GM19023 (cell line): Measurements from ENCODE around the gene ERG.

Source experiments
- ATAC-seq: cut with Tn5 transposase; IDR thresholded peaks from one replicate; pipeline ENCODE4 v1.9.1; 2021; ENCODE audit warnings: mild to moderate bottlenecking, moderate library complexity; ENCODE audit not compliant: unreplicated experiment

The ERG gene

DNA sequence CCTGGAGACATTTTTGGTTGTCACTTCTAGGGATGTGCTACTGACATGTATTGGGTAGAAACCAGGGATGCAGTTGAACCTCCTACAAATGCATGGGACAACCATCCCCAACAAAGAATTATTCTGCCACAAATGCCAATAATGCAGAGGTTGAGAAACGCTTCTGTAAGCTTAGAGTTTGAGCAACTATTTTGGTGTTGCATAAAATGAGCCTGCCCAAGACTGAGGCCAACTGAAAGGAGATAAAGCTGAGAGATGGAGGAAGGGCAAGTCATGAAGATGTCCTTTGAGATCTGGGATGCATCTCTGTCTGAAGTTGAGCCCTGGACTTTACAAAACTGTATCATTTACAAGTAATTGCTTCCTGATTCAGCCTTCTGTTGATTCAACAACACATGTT lies 134.6 kb downstream of the ERG start:
- ATAC-seq, result no peak

DNA sequence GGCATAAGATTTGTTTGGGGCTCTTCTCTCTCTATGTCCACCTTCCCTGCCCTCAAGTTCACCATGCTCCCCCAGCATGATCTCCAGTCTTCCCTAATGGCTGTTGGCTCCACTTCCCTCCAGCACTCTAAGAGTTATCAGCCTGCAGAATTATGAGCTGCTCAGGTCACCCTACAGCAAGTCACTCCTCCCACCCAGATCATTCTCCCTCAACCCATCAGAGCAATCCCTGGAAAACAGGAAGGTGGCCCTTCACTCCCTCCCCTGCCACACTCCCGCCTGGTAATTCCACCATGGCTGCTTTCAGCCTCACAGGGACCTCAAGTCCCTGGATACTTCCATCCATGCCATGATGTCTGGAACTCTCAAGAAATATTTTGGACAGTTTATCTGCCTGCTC lies 137.0 kb downstream of the ERG start:
- ATAC-seq, result no peak

DNA sequence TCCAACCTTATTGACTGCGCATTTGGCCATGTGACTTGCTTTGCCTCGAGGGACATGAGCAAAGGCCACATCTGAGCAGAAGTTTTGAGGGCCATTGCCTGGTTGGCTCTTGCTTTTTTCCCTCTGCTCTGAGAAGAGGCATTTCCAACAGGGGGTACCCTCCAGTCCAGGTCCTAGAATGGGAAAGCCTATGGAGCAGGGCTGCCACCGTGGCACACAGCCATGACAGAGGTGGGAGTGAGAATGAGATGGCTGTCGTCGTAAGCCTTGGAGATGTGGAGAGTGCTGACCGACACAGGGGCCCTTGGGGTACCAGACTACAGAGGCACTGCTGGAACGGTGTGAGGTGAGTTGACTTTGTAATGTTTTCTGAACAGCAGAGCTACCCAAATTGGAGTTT lies 138.4 kb downstream of the ERG start:
- no peak for ATAC-seq

DNA sequence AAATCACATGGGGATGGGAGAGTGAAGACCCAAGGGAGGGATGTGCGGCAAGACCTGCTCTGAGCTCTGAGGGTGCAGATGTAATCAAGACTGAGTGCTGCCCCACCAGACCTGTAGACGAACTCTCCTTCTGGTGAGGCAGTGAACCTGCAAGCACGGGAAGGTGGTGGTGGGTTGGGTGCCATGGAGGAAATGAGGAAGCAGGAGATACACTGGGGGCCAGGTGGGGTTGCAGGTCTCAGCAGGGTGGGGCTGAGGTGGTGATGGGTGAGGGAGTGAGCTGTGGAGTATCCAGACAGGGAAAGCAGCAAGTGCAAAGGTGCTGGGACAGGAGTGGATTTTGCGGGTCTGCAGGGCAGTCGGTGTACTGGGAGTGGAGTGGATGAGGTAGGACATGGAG lies 139.2 kb downstream of the ERG start:
- no peak for ATAC-seq

DNA sequence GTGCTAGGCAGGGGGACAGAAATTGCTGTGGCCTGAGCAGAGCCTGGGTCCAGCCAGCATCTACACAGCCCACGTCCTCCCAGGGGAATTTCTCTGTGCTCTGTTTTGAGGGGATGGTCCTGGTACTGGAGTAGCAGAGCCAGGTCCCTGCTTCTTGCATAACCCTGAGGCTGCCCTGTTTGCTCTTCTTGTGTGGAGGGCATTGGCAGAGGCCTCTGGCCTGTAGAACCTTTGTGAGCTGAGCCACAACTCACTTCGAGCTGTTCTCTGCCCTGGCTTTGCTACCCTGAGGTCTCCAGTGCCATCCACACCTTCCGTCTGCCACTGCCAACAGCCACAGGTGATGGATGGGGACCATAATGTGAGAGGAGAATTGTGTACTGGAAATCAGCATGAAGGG lies 139.6 kb downstream of the ERG start:
- no peak for ATAC-seq

DNA sequence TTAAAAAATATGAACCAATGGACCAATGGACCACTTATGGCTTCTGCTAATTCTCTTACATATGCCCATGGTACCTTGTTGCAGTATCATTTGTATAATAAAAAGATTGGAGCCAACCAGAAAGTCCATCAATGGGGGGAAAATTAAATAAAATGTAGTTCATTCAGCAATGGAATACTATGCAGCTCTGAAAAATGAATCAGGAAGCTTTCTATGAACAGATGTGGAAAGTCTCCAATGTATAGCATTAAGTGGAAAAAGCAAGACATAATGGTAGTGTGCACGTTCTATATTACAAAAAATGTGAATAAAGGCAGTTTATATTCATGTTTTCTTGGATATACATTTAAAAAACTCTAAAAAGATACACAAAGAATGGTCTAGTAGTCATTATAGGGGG lies 140.2 kb downstream of the ERG start:
- no peak for ATAC-seq

DNA sequence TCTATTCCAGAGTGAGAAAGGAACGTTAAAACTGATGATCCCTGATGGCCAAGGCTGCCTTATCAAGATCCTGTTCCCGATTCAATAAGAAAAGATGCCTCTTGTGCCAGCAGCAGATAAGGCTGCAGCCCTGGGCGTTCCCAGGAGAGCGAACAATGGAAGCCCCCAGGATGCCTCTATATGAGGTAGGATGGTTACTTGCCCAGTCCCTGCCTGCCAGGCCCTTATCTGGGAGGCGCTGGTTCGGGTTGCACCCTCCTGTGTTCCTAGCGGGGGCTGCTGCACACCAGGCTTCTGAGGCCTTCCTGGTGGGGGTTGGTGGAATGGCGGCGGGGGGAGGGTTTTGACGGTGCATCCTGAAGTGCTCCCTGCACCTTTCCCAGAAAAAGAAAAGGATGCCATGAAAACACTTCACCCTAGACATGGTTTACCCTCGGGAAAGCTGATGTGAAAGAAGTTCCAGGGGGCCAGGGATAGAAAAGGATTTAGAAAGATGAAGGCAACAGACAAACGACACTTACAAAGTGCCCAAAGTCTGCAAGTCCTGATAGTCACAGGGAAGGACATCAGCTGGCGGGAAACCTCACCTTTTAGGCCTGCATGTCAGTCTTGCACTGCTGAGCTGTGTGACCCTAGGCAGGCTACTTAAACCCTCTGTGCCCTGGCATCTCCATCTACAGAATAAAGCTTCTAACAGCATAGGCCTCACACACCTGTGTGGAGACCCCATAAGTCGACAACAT lies 141.2 kb downstream of the ERG start:
- ATAC-seq, result no peak

DNA sequence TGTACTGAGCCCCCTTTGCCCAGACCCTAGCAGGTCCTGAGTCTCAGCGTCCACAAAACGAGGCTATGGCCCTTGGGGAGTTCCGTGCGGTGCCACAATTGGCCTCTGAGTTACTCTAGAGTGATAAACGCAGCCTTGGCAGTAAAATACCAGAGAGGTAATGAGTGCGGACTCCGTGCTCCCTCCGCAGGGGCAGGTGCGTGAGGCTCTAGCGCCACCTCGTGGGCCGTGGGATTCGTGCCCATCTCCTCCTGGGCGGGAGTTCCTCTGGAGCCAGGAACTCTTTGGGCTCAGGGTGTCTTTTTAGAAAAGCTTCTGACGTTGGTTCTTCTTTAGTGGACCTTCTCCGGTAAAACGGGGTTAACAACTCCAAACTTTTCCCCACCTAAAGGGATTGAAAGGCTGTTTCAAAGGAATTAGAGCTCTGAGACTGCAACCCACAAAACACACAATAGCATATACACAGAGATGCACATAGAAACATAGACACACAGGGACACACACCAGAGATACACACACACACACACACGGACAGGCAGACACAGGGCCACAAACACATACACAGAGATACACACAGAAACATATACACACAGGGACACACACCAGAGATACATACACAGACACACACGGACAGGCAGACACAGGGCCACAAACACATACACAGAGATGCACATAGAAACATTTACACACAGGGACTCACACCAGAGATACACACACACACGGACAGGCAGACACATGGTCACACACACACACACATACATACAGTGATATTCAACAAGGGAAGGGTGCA lies 142.1 kb downstream of the ERG start:
- ATAC-seq, result peak; percentile 56

DNA sequence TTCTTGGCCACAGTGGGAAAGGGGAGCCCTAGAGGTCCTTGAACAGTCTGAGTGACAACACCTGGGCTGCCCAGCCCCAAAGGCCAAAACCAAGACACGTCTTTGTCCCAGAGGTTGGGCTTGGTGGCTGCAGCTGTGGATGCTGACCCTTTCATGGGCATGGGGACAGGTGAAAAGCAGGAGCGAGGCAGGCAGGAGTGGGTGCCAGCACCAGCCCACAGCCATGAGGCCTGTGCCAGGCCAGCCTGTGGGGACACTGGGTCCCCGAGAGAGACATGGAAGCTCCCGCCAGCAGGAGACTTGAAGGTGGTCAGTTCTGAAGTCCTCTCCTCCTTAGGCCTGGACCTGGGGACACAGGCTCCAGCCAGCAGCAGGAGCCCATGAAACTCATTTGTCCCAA lies 142.9 kb downstream of the ERG start:
- ATAC-seq, result no peak

DNA sequence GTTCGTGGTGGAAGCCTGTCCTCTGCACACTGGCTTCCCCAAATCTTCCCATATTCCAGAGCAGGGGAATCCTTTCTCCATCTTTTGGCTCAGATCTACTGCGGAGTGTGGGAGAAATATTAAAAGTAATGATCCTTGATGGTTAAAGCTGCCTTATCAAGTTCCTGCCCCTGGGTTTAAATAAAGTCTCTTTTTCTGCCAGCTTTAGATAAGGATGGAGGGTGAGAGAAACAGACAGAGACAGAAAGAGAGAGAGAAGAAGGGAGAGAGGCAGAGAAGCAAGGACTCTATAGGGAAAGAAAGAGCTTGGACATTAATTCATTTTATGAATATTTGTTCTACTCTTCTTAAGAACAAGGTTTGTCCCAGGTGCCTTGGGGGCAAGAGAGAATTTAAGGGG lies 143.5 kb downstream of the ERG start:
- no peak for ATAC-seq

DNA sequence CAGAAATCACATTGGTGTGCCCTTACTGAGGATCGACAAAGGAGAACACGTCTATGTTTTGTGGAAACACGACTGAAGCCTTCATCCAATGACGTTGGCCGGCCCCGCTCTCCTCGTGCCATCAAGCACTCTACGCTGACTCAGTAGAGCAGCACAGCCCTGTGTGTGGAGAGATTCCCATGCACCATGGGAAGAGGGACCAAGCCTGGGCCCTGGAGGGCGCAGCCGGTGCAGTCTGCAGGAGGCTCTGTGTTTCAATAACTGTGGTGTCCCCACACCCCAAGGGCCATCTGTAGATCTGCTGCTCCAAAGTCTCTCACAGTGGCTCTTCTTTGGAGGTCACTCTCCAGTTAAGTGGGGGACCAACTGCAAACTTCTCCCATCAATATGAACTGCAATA lies 144.0 kb downstream of the ERG start:
- no peak for ATAC-seq

DNA sequence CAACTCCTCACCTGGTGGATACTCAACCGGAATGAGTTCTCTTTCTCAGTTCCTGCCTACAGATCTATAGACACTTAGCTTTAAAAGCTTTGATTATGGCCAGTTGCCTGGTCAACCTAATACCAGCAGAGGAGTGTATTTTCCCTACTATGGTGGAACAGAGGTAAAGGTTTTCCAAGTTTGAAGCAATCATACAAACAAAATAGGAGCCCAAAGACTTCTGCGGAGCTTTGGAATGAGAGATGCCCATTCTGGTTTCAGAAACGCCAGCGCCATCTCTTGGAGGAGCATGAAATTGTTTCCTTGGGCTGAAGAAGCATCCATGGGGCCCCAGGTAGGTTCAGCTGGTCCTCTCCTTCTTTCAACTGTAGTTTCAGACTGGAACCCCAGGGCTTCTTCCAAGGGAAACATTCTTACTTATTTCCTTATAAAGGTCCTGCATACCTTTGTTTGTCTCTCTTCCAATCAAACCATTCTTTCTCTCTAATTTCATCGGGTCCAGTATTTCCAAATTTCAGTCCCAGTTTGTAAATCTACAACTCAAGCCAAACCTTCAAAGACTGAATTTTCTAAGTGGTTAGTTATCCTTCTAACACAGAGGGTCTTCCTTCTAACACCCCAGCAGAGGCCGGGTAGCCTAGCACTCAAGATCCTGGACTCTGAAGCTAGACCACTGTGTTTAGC lies 145.6 kb downstream of the ERG start:
- no peak for ATAC-seq

DNA sequence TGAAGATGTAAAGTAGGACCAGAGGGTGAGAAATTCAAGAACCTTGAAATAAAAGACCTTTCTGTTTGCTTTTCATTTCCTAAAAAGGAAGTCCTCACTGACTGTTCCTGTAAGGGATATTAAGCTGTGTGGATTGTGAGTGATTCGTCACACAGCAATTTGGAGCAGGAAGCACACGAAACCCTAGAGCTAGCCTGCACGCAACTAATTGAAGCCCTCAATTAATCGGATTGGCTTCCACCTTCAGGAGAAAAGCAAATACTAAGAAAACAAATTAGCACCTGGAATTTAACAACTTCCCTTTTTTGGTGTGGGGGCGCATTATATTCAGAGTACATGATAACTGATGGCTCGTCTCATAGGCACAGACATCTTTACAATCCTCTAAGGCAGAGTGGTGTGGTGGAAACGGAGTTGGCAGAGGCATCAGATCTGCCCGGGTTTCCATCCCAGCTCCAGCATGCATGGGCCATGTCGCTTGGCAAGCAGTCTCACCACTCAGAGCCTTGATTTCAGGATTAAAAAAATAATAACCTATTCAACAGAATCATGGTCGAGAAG lies 146.2 kb downstream of the ERG start:
- ATAC-seq, result no peak

DNA sequence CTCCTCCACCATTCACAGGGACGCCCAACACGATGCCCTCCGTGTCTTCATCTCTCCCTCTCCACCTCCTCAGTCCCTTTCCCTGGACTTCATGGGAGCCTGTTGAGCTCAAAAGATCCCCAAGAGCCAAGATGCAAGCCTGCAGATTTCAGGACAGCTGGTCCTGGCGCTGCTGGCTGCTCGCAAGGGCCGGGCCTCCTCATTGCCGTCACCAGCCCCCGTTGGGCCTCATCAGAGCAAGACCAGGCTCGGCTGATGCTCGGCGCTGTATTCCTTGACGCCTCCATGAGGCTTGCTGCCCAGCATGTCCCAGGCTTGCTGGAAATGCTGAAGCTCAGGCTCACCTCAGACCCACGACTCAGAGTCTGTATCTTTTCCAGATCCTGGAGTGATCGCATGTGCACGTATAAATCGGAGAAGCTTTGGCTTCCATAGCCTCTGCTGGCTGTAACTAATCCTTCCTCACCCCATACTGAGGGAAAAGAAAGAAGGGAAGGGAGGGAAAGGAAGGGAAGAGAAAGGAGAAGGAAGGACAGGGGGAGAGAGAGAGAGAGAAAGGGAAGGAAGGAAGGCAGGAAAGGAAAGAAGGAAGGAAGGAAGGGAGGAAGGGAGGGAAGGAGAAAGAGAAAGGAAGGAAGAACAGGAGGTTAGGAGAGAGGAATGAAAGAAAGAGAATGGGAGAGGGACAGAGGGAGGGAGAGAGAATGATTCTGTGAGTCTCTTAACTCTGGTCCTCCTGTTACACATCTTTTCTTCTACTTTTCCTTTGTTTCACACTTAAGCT lies 146.9 kb downstream of the ERG start:
- no peak for ATAC-seq

DNA sequence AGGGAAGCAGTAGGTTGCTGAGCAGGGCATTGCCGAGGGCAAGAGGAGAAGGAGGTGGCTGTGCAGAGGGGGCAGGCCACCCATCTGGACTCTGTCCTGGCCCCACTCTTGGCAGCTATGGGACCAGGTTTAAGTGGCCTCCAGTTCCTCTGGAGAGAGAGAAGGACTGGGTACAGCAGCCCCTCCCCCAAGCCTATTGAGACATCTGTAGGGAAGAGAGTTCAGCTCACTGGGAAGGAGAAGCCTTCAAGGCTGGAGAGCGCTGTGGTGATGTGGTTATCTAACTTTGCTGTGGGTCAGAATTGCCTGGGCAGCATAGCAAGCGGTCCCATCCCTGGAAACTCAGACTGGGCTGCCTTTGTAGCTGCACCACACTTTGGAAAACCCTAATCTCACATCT lies 147.6 kb downstream of the ERG start:
- no peak for ATAC-seq

DNA sequence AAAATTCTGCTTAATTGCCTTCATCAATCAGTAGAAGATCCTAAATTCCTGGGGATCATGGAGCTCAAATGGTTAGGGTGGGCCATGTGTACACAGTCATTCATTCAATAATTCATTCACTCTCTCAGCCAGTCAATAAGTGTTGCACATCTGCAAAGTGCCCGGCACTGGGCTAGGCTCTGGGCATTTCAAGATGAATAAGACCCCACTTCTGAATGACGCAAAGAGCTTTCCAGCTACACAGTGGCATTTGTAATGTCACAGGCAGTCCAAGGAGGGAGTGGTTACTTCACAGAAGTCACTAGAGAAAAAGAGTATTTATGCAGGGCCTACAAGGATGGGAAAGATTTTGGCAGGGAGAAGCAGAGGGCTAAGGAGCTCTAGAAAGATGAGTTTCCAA lies 148.3 kb downstream of the ERG start:
- no peak for ATAC-seq

DNA sequence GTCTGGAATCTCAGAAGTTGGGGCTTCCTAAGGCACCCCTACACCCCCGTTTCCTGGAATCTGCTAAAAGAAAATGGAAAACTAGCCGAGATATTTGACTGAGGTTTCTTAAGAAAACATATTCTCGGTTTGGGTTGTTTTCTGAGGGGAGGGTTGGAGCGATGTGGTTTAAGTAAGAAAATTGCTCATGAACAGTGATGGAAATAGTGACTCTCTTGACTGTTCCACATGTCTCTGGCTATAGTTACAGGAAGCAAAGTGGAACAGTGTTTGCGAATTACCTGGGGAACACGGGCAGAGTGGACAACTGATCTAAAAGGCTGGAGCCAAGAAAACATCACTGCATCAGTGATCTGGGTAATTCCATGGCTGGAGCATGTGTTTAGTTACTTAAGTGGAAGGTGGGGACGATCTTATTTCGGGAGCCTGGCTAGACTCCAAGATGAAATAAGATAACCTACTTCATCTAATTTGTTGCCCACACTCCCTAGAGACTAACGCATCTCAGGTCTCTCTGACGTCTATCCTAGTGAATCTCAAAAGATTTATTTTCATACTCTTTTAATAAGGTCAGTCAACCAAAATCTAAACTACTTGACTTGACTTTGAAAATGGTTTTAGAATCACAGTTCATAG lies 149.0 kb downstream of the ERG start:
- ATAC-seq, result no peak

DNA sequence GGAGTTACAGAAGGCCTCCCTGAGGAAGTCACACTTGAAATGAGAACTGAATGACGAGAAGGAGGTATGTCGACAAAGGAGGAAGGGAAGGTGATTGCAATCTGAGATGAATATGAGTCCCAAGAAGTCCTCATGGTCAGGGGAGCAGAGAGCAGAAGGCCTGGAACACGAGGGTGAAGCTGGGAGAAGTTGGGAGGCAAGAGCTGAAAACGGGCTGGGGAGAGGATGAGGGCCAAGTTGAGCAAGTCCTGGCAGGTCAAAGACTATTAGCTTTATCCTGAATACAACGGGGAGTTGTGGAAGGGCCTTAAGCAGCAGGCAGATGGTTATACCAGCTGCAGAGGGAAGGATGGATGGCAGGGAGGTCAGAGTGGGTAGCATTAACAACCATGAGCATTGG lies 152.0 kb downstream of the ERG start:
- no peak for ATAC-seq

DNA sequence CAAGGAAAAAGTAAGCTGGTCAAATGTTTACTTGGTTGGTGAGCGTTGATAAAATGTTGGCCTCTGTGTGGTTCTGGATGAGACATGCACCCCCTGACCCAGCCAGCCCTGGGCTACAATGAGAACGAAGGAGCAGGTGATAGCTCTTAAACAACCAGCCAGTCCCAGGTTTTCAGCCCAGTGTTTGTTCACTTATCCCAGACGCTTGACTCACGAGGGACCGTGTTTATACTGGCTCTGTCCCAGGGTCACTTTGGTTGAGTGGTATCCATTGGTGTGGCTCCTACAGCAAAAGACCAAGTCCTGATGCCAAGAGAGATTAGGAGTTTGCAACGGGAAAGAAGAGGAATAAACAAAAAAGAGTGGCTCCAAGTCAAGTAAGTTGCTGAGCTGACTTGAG lies 154.6 kb downstream of the ERG start:
- ATAC-seq, result no peak

DNA sequence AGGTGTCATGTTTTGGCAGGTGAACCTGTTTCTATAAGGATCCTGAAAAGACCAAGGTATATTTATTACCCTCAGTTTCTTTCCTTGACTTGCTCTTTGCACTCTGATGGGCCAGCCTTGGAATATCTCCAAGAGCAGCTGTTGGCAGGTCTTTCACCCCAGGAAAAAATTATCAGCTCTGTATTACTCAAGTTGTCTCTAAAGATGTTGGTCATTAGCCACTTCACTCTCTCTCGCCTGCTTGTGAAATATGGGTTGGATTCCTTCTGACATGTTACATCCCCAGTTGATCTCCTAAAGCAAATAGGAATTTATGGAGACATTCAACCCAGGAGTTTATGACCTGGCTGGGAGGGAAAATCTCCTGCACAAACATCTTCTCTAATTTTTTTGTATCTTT lies 155.5 kb downstream of the ERG start:
- no peak for ATAC-seq
